GM12878 (cell line): Measurements from ENCODE around the gene GUCY1A2. TPM values are rescaled to one million over a fixed set of nuclear protein-coding genes. Genes with fewer than 3 reads are reported as not detected.
"Not testable (repeated sequence)": the region's sequence is repeated elsewhere in the genome, so short reads cannot be mapped to it uniquely, and the experiment has no call there.

ENCODE experiments used
- ATAC-seq: fragments of 200-7000 bp; cut with Tn5 transposase; 3 replicates; pipeline ENCODE4 v1.9.1; 2020; ENCODE audit warnings: mild to moderate bottlenecking, moderate library complexity
- BruUV-seq: library from RNA; stranded (reverse); fragments of 400-500 nt; replicated peaks from 2 replicates; lab custom pipeline; 2021; lab: Mats Ljungman, UMichigan
- CTCF ChIA-PET: fragments of 300-600 bp; sonication (Branson Sonifier 250); formaldehyde crosslinking; extraction: SDS; loops from one replicate; lab custom pipeline; 2021; ENCODE audit warnings: inconsistent platforms; lab: Yijun Ruan, JAX
- POLR2A ChIA-PET: fragments of 350-600 bp; formaldehyde crosslinking; extraction: SDS; loops from one replicate; lab custom pipeline; 2021; ENCODE audit warnings: inconsistent platforms; lab: Charles Lee
- RAD21 ChIA-PET: fragments of 300-600 bp; sonication (Branson Sonifier 250); formaldehyde crosslinking; loops from one replicate; lab custom pipeline; 2023; ENCODE audit warnings: antibody characterized with exemption; ENCODE audit not compliant: unreplicated experiment; lab: Charles Lee
- SMC1A ChIA-PET: fragments of 300-600 bp; sonication (Branson Sonifier 250); formaldehyde crosslinking; loops from one replicate; lab custom pipeline; 2023; ENCODE audit not compliant: unreplicated experiment, uncharacterized antibody; lab: Charles Lee
- DNase-seq: peaks from one replicate; pipeline ENCODE4 v3.0.0-alpha.2; 2011; ENCODE audit warnings: low read depth, low spot score
- FAIRE-seq: peaks from 3 replicates; lab custom pipeline; 2011; peaks lifted over from hg19 to GRCh38; lab: Jason Lieb, UNC
- H2AFZ ChIP-seq: 2 replicates; pipeline ENCODE4 v1.6.0; 2011; ENCODE audit warnings: low read depth, low read length, control low read depth; ENCODE audit not compliant: control insufficient read depth
- H3K27ac ChIP-seq: 2 replicates; pipeline ENCODE4 v1.5.1; 2011; ENCODE audit warnings: control low read depth; ENCODE audit not compliant: control insufficient read depth, insufficient read depth
- H3K27me3 ChIP-seq, 2 experiments: replicated peaks in 1 of 2; 2 replicates each; pipeline versions ENCODE4 v1.6.0 to v1.6.1; 2011; ENCODE audit warnings: low read length in 1 of 2; ENCODE audit not compliant: control insufficient read depth in 2 of 2, insufficient read depth in 2 of 2
- H3K36me3 ChIP-seq, 2 experiments: 2 replicates each; pipeline ENCODE4 v1.5.1; 2011; ENCODE audit warnings: low read length in 1 of 2; ENCODE audit not compliant: control insufficient read depth in 2 of 2, insufficient read depth in 2 of 2
- H3K4me1 ChIP-seq: 2 replicates; pipeline ENCODE4 v1.6.1; 2011; ENCODE audit warnings: mild to moderate bottlenecking, low read length, moderate library complexity, mixed read lengths; ENCODE audit not compliant: control insufficient read depth, insufficient read depth
- H3K4me2 ChIP-seq: 2 replicates; pipeline ENCODE4 v1.6.0; 2011; ENCODE audit warnings: control low read depth; ENCODE audit not compliant: control insufficient read depth, insufficient read depth
- H3K4me3 ChIP-seq: fragments of 200-600 bp; sonication (generic); 2 replicates; pipeline ENCODE4 v1.5.1; 2016
- H3K79me2 ChIP-seq: 2 replicates; pipeline ENCODE4 v1.6.0; 2011; ENCODE audit warnings: low read length; ENCODE audit not compliant: control insufficient read depth, insufficient read depth
- H3K9ac ChIP-seq: 2 replicates; pipeline ENCODE4 v1.8.0; 2011; ENCODE audit warnings: low read length, control low read depth, mixed read lengths; ENCODE audit not compliant: control insufficient read depth, insufficient read depth
- H3K9me3 ChIP-seq: replicated peaks from 3 replicates; pipeline ENCODE4 v1.5.1; 2011; ENCODE audit warnings: mild to moderate bottlenecking, low read length; ENCODE audit not compliant: control insufficient read depth, insufficient read depth
- H4K20me1 ChIP-seq: 2 replicates; pipeline ENCODE4 v1.6.0; 2011; ENCODE audit not compliant: control insufficient read depth, insufficient read depth
- BCL11A ChIP-seq: IDR thresholded peaks from 2 replicates; pipeline ENCODE4 v1.6.1; 2011; ENCODE audit warnings: low read depth, low read length
- CBX5 ChIP-seq: sonication (generic); IDR thresholded peaks from 2 replicates; pipeline ENCODE4 v1.6.1; 2016; ENCODE audit warnings: low read depth, moderate library complexity, mild to moderate bottlenecking, inconsistent platforms
- FOS ChIP-seq: IDR thresholded peaks from 3 replicates; pipeline ENCODE4 v1.6.1; 2011; ENCODE audit warnings: borderline replicate concordance; ENCODE audit not compliant: insufficient read length; ENCODE audit errors: extremely low read depth
- HDAC2 ChIP-seq: fragments of 200-600 bp; sonication (generic); IDR thresholded peaks from 2 replicates; pipeline ENCODE4 v1.6.1; 2017
- JUND ChIP-seq: IDR thresholded peaks from 2 replicates; pipeline ENCODE4 v1.6.1; 2012; ENCODE audit warnings: low read depth, mild to moderate bottlenecking, low read length, improper control_type of control experiment, moderate library complexity
- NR2C1 ChIP-seq: fragments of 450-650 bp; IDR thresholded peaks from 2 replicates; pipeline ENCODE4 v1.6.1; 2017; ENCODE audit warnings: antibody characterized with exemption, mild to moderate bottlenecking, moderate library complexity
- PML ChIP-seq: IDR thresholded peaks from 2 replicates; pipeline ENCODE4 v1.6.1; 2012; ENCODE audit warnings: low read length, inconsistent platforms
- SIX5 ChIP-seq: IDR thresholded peaks from 2 replicates; pipeline ENCODE4 v1.6.1; 2011; ENCODE audit warnings: mild to moderate bottlenecking, low read depth, low read length, moderate library complexity; ENCODE audit not compliant: severe bottlenecking
- SMARCA5 ChIP-seq: fragments of 450-650 bp; IDR thresholded peaks from 2 replicates; pipeline ENCODE4 v1.6.1; 2017; ENCODE audit warnings: mild to moderate bottlenecking
- TAF1 ChIP-seq: IDR thresholded peaks from 2 replicates; pipeline ENCODE4 v1.6.1; 2011; ENCODE audit warnings: mild to moderate bottlenecking, low read depth, low read length, borderline replicate concordance
- TARDBP ChIP-seq: IDR thresholded peaks from 2 replicates; pipeline ENCODE4 v1.6.1; 2016; ENCODE audit warnings: borderline replicate concordance
- YY1 ChIP-seq: IDR thresholded peaks from 2 replicates; pipeline ENCODE4 v1.6.1; 2011; ENCODE audit warnings: low read depth, mild to moderate bottlenecking, low read length
- ZBED1 ChIP-seq: IDR thresholded peaks from 2 replicates; pipeline ENCODE4 v1.6.1; 2016; ENCODE audit warnings: borderline replicate concordance
- ZNF24 ChIP-seq: fragments of 450-650 bp; IDR thresholded peaks from 2 replicates; pipeline ENCODE4 v1.6.1; 2017; ENCODE audit warnings: antibody characterized with exemption, mild to moderate bottlenecking
- WGBS: methylation state at CpG from one replicate; pipeline ENCODE4 v1.1.6; 2016; ENCODE audit warnings: low lambda C conversion rate; ENCODE audit not compliant: insufficient replicate concordance, insufficient coverage; ENCODE audit errors: missing lambda C conversion rate; 5-methylcytosine and 5-hydroxymethylcytosine counted together
- in situ Hi-C: fragments of 300-500 bp; cut with MboI; formaldehyde crosslinking; loops from 9 replicates; pipeline ENCODE4 v1.14.3; 2018; ENCODE audit warnings: mixed read lengths
- intact Hi-C: fragments of 100-400 bp; cut with micrococcal nuclease; formaldehyde crosslinking; loops from one replicate; pipeline ENCODE4 v1.14.2; 2022; ENCODE audit not compliant: unreplicated experiment
- polyA plus RNA-seq, 11 experiments: library from polyadenylated mRNA; depleted of rRNA in 4 of 11; unstranded in 6 of 11; stranded (reverse) in 5 of 11; fragments of >200 nt; fragmentation: Nextera tagmentation in 4 of 11; fragmentation: Illumina TruSeq in 1 of 11; extraction: Ambion mirVana in 4 of 11; extraction: Trizol in 1 of 11; gene quantifications; 1 replicate in 1 of 11; 2 replicates in 10 of 11; pipeline versions ENCODE4 v1.2.1 to v1.2.3, GENCODE V29; 2011 to 2016; ENCODE audit warnings: inconsistent platforms in 2 of 11, missing spikeins in 2 of 11, low read depth in 1 of 11
- total RNA-seq, 4 experiments: library from RNA; depleted of rRNA in 3 of 4; stranded (reverse); fragments of >200 nt in 3 of 4; fragmentation: Illumina TruSeq in 1 of 4; extraction: Trizol in 1 of 4; gene quantifications; 2 replicates each; pipeline versions ENCODE4 v1.2.1 to v1.2.3, GENCODE V29; 2013 to 2021
- TF ChIP-seq, protein P1 (sequence below): fragments of 450-650 bp; IDR thresholded peaks from 2 replicates; pipeline ENCODE4 v1.6.1; 2016; ENCODE audit warnings: mild to moderate bottlenecking, moderate library complexity, borderline replicate concordance

GUCY1A2 gene
- total and polyA plus RNA-seq, 10 of the 15 experiments (the other 5 are each of a cell fraction or from before 2014, with no cell fraction given) = under 0.01 to 0.03 (median under 0.01) TPM; not detected in 4

- H3K27ac ChIP-seq, H3K9ac ChIP-seq, H3K4me2 ChIP-seq, POLR2A ChIA-PET, H2AFZ ChIP-seq, CTCF ChIA-PET, H3K4me3 ChIP-seq, in situ Hi-C loops, H3K9me3 ChIP-seq, FAIRE-seq, DNase-seq, RAD21 ChIA-PET, H3K79me2 ChIP-seq, H3K36me3 ChIP-seq, SMC1A ChIA-PET, ATAC-seq, BruUV-seq, H4K20me1 ChIP-seq, intact Hi-C loops, H3K27me3 ChIP-seq, H3K4me1 ChIP-seq: not testable (repeated sequence)
- whole genome bisulfite sequencing = 65% methylated on average over 2 of the region's 2 CpGs
These were observed 32.6 kb upstream of the GUCY1A2 start for GRCh38 chr11:107050899-107051298.

- H4K20me1 ChIP-seq = no peaks in the 10 kb centered on the region
- H3K27ac ChIP-seq = no peak overlapping the region
- H3K4me1 ChIP-seq = no peaks in the 10 kb centered on the region
- TF ChIP-seq YY1 (no peak), SMARCA5 (no peak), TARDBP (no peak), NR2C1 (no peak), CBX5 (no peak), BCL11A (no peak), ZNF24 (no peak), SIX5 (no peak), FOS (no peak), HDAC2 (no peak), PML (no peak), JUND (no peak), TAF1 (no peak), ZBED1 (no peak)
- TF ChIP-seq, protein P1, sequence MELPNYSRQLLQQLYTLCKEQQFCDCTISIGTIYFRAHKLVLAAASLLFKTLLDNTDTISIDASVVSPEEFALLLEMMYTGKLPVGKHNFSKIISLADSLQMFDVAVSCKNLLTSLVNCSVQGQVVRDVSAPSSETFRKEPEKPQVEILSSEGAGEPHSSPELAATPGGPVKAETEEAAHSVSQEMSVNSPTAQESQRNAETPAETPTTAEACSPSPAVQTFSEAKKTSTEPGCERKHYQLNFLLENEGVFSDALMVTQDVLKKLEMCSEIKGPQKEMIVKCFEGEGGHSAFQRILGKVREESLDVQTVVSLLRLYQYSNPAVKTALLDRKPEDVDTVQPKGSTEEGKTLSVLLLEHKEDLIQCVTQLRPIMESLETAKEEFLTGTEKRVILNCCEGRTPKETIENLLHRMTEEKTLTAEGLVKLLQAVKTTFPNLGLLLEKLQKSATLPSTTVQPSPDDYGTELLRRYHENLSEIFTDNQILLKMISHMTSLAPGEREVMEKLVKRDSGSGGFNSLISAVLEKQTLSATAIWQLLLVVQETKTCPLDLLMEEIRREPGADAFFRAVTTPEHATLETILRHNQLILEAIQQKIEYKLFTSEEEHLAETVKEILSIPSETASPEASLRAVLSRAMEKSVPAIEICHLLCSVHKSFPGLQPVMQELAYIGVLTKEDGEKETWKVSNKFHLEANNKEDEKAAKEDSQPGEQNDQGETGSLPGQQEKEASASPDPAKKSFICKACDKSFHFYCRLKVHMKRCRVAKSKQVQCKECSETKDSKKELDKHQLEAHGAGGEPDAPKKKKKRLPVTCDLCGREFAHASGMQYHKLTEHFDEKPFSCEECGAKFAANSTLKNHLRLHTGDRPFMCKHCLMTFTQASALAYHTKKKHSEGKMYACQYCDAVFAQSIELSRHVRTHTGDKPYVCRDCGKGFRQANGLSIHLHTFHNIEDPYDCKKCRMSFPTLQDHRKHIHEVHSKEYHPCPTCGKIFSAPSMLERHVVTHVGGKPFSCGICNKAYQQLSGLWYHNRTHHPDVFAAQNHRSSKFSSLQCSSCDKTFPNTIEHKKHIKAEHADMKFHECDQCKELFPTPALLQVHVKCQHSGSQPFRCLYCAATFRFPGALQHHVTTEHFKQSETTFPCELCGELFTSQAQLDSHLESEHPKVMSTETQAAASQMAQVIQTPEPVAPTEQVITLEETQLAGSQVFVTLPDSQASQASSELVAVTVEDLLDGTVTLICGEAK = no peak
- TF ChIP-seq, all 136 proteins: peak for 0
- Histone ChIP-seq H2AFZ (no peak overlapping the region), H3K9me3 (peaks cover 3% of the 10 kb centered on the region; the same call in 1 of the 3 replicates), H3K27me3 (no peaks in the 10 kb centered on the region), H3K4me3 (no peak overlapping the region), H3K36me3 (no peaks in the 10 kb centered on the region), H3K9ac (no peak overlapping the region), H3K4me2 (no peak overlapping the region), H3K79me2 (no peaks in the 10 kb centered on the region)
- RAD21 ChIA-PET = no interaction called here
- intact Hi-C loops = no loop called here
- SMC1A ChIA-PET = no interaction called here
- CTCF ChIA-PET = no interaction called here
- WGBS = 7% methylated on average over 5 of the region's 5 CpGs
- FAIRE-seq = no peak
- BruUV-seq = no TSS peak
- POLR2A ChIA-PET = no interaction called here
- in situ Hi-C loops = no loop called here
- DNase-seq = no peak
- no peak for ATAC-seq
These were observed 31.8 kb upstream of the GUCY1A2 start for GRCh38 chr11:107050121-107050520.
